Measurements from ENCODE around the gene GABRB3. TPM values are rescaled to one million over a fixed set of nuclear protein-coding genes. Genes with fewer than 3 reads are reported as not detected.

Gene GABRB3
- polyA plus RNA-seq, 6 donors from 2014 or later: not detected

DNA sequence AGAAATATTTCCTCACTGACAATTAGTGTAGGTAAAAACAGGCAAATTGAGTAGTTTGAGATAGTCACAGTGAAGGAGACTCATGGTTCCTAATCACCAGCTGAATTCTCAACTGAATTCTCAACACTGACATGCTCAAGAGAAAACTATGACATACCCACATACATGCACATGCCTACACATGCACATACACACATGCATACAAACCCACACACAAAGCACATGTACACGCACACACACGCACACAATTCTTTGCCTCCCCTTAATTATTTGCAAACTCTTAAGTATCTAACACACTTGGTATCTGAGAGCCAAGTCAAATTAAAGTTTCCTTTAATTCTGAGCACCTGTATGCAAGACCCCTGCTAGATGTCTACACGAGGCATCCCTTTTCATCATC is 111.8 kb downstream of the GABRB3 start:
- Mint-ChIP-seq H3K27me3 (no peaks in the 10 kb centered on the region), H3K27ac (no peak overlapping the region), H3K4me3 (no peak overlapping the region), H3K36me3 (no peaks in the 10 kb centered on the region), H3K9me3 (peaks cover 0 to 13% (median 5%) of the 10 kb centered on the region in 7 donors), H3K4me1 (no peaks in the 10 kb centered on the region)
- no peak for DNase-seq
- no peak for ATAC-seq (ENCODE audit: low read depth in 2 of 2)

DNA sequence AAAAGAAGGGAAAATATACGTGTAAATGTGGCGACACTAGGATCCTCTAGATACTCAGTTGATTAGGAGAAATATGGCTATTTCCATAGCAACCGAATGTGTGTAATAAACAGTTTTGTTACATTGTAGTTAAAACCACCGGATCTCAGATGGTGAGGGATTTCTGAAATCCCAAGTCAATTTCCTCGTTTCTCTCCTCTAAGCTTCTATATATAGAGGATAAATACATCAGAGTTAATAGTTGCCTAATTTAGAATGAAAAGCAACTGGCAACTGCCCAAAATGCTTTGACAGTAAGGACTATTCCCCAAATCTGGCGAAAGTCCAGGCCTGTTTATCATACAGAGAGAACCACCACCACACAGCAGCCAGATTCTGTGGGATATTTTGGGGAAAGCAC is 112.6 kb downstream of the GABRB3 start:
- ATAC-seq (ENCODE audit: low read depth in 2 of 2) (no peak), DNase-seq (no peak)
- Mint-ChIP-seq H3K4me3 (no peak overlapping the region), H3K36me3 (no peaks in the 10 kb centered on the region), H3K4me1 (no peaks in the 10 kb centered on the region), H3K27me3 (no peaks in the 10 kb centered on the region), H3K27ac (no peak overlapping the region), H3K9me3 (peaks cover 0 to 13% (median 4%) of the 10 kb centered on the region in 7 donors)

DNA sequence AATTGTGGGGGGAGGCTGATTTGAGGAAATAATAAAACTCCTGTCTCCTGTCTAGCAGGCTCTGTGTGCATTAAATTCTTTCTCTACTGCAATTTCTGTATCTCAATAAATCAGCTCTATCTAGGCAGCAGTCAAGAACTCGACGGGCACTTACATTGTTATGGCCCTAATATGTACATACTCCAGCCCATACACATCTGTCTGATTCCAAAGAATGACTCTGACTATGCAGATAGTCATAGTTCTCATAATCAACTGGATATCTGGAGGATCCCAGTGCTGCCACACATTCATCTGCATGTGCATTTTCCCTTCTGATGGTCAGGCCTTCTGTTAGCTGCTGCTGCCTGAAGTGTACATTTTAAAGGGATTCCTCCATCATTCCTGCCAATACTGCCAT is 114.6 kb downstream of the GABRB3 start:
- DNase-seq (no peak), ATAC-seq (ENCODE audit: low read depth in 2 of 2) (no peak)
- no peaks in the 10 kb centered on the region for H3K27me3 Mint-ChIP-seq
- no peaks in the 10 kb centered on the region for H3K36me3 Mint-ChIP-seq
- no peaks in the 10 kb centered on the region for H3K4me1 Mint-ChIP-seq
- H3K9me3 Mint-ChIP-seq: peaks cover 0 to 15% (median 7%) of the 10 kb centered on the region in 7 donors
- no peak overlapping the region for H3K4me3 Mint-ChIP-seq
- H3K27ac Mint-ChIP-seq: no peak overlapping the region

DNA sequence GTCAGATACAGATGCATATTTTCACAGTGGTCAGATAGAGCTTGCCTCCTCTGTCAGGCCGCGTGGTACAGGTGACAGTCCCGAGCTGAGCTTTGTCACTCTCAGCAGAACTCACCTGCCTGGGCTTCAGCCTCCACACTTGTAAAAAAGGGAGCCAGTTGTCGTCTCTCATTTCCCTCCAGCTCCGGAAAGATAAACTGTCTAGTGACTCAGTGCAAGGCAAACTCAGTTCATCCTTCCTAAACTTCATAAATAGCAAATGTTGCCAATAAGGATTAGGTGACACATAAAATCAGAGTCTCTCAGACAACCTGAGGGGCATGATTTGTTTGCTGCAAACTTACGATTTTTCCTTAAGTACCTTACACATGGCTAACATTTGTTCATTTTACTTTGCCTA is 116.8 kb downstream of the GABRB3 start:
- ATAC-seq (ENCODE audit: low read depth in 2 of 2) (no peak), DNase-seq (no peak)
- H3K27me3 Mint-ChIP-seq: no peaks in the 10 kb centered on the region
- H3K4me3 Mint-ChIP-seq: no peak overlapping the region
- no peaks in the 10 kb centered on the region for H3K4me1 Mint-ChIP-seq
- H3K9me3 Mint-ChIP-seq: peaks cover 0 to 23% (median 8%) of the 10 kb centered on the region in 7 donors
- H3K27ac Mint-ChIP-seq: peak overlapping the region in 1 of 6 donors; percentile 20
- no peaks in the 10 kb centered on the region for H3K36me3 Mint-ChIP-seq

DNA sequence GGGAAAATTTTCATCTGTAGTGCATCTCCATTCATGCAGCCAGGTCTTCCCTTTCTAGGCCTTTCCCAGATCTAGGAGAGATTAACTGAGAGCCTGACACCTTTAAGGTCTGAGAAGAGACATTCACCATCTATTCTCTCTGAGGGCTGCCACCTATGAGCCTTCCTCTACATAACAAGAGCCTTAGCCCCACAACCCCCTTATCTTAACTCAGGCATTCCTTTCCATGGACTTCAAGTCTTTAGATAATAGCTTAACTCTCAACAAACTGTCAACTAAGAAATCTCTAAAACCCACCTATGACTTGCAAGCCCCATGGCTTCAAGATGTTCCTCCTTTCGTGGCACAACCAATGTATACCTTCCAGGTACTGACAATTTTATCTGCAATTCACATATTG is 121.0 kb downstream of the GABRB3 start:
- H3K4me3 Mint-ChIP-seq: no peak overlapping the region
- no peaks in the 10 kb centered on the region for H3K4me1 Mint-ChIP-seq
- peaks cover 7 to 40% (median 25%) of the 10 kb centered on the region in 7 donors for H3K9me3 Mint-ChIP-seq
- no peaks in the 10 kb centered on the region for H3K36me3 Mint-ChIP-seq
- ATAC-seq (ENCODE audit: low read depth in 2 of 2) (no peak), DNase-seq (no peak)
- H3K27me3 Mint-ChIP-seq: no peaks in the 10 kb centered on the region
- H3K27ac Mint-ChIP-seq: no peak overlapping the region

DNA sequence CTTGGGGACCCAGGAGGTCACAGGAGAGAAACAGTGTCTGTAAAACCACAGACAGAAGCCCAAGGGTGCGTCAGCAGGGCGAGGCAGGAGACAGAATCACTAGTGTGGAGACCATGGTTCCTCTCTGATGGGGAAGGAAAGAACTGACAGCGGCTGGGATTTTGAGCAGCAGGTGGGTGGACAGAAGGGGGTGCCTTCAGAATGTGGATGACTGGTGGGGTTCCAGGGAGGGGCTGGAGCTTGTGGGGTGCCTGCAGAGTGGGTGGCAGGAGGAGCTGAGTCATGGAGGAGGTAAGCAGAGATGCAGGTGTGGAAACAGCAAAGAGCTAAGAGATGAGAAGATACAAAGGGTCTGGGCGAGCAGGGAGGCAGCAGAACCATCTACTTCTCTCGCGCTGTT is 124.2 kb downstream of the GABRB3 start:
- Mint-ChIP-seq H3K9me3 (peaks cover 8 to 45% (median 27%) of the 10 kb centered on the region in 7 donors), H3K36me3 (no peaks in the 10 kb centered on the region), H3K27me3 (no peaks in the 10 kb centered on the region)

DNA sequence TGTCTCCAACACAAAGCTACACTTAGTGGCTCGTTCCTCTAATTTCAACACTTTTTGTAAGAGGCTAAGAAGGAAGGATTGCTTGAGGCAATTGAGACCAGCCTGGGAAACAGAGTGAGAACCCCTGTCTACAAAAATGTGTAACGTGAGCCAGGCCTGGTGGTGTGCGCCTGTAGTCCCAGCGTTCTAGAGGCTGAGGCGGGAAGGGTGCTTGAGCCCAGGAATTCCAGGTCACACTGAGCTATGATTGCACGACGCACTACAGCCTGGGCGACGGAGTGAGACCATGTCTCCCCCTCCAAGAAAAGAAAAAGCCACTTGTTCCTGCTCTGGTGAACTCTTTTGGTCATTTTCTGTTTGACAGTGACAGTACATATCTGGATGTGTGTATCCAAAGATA is 127.9 kb downstream of the GABRB3 start:
- no peak overlapping the region for H3K4me3 Mint-ChIP-seq
- peaks cover 6 to 34% (median 18%) of the 10 kb centered on the region in 7 donors for H3K9me3 Mint-ChIP-seq
- no peaks in the 10 kb centered on the region for H3K4me1 Mint-ChIP-seq
- no peaks in the 10 kb centered on the region for H3K36me3 Mint-ChIP-seq
- ATAC-seq (ENCODE audit: low read depth in 2 of 2) (no peak), DNase-seq (no peak)
- no peaks in the 10 kb centered on the region for H3K27me3 Mint-ChIP-seq
- no peak overlapping the region for H3K27ac Mint-ChIP-seq

More for the DNA sequence above, 124.2 kb downstream of the GABRB3 start:
- Mint-ChIP-seq H3K4me3 (no peak overlapping the region), H3K27ac (no peak overlapping the region), H3K4me1 (no peaks in the 10 kb centered on the region)
- ATAC-seq (ENCODE audit: low read depth in 2 of 2) (no peak), DNase-seq (no peak)

DNA sequence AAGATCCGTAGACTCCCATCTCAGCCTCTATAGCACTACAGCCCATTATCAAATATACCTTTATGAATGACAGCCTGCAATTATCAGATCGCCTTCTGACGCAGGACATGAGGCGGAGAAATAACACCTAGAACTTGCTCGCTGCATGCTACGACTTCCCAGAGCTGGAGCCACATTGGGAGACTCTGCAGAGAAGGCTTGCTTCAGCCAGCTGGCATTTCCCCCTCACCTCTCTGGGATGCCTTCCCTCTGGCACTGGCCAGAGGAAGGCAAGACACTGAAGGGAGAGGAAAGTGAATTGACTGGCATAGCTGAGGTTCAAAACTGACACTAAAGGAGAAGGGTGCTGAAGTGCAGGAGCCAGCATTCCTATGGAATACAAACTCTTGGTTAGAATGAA is 131.7 kb downstream of the GABRB3 start:
- ATAC-seq (ENCODE audit: low read depth in 2 of 2) (no peak), DNase-seq (no peak)
- Mint-ChIP-seq H3K9me3 (peaks cover 5 to 17% (median 12%) of the 10 kb centered on the region in 7 donors), H3K27ac (no peak overlapping the region), H3K4me3 (no peak overlapping the region), H3K4me1 (no peaks in the 10 kb centered on the region), H3K27me3 (no peaks in the 10 kb centered on the region), H3K36me3 (no peaks in the 10 kb centered on the region)

DNA sequence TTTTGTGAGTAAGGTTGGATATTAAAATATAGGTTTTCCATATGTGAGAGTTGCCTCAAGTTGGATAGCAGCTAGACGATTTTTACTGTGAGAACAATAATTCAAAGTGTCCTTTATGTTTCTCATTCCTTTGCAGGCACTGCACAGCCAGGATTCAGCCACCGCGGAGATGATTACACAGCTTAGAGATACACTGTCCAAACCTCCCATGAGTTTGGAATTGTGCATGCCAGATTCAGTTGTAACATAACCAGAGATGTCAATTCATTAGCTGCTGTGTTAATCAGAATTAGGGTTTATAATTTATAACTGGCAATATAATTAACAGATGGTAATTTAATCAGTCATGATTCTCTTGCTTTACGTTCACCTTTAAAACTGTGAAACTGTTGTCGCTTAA is 132.3 kb downstream of the GABRB3 start:
- Mint-ChIP-seq H3K4me1 (no peaks in the 10 kb centered on the region), H3K27me3 (no peaks in the 10 kb centered on the region), H3K36me3 (no peaks in the 10 kb centered on the region), H3K9me3 (peaks cover 5 to 19% (median 13%) of the 10 kb centered on the region in 7 donors), H3K4me3 (no peak overlapping the region), H3K27ac (no peak overlapping the region)
- DNase-seq (no peak), ATAC-seq (ENCODE audit: low read depth in 2 of 2) (no peak)

DNA sequence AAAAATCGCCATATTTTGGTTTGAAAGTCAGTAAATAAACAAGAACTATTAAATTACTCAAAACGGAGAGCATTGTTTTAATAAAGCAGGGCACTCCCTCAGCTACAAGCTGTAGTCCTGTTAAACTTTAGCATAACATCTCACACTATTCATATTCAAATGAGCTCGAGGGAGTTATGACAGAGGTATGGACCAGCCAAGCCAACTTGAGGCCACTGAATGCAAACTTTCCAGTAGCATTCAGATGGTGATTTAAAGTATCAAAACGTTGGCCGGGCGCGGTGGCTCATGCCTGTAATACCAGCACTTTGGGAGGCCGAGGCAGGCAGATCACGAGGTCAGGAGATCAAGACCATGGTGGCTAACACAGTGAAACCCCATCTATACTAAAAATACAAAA is 132.9 kb downstream of the GABRB3 start:
- DNase-seq (no peak), ATAC-seq (ENCODE audit: low read depth in 2 of 2) (no peak)
- Mint-ChIP-seq H3K36me3 (no peaks in the 10 kb centered on the region), H3K27ac (no peak overlapping the region), H3K4me1 (no peaks in the 10 kb centered on the region), H3K4me3 (no peak overlapping the region), H3K27me3 (no peaks in the 10 kb centered on the region), H3K9me3 (peaks cover 5 to 21% (median 13%) of the 10 kb centered on the region in 7 donors)

DNA sequence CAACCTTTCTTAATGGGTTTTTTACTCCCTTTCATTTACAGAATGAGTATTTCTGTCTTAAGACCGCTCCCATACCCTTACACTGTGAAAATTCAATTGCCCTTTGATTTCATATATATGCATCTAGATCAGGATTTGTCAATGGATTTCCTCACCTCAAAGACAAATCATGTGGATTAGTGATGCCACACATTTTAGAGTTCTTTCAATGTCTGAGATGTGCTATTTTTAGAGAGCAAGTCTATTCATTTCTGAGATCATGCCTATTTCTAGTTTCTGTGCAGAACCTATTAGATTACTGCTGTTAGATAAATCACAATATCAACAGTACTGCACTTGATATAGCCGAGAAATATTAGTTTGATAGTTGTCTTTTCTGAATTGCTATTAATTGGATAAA is 137.3 kb downstream of the GABRB3 start:
- Mint-ChIP-seq H3K4me3 (no peak overlapping the region), H3K9me3 (peaks cover 4 to 18% (median 11%) of the 10 kb centered on the region in 7 donors), H3K36me3 (no peaks in the 10 kb centered on the region), H3K4me1 (no peaks in the 10 kb centered on the region), H3K27ac (no peak overlapping the region), H3K27me3 (no peaks in the 10 kb centered on the region)
- DNase-seq (no peak), ATAC-seq (ENCODE audit: low read depth in 2 of 2) (no peak)

DNA sequence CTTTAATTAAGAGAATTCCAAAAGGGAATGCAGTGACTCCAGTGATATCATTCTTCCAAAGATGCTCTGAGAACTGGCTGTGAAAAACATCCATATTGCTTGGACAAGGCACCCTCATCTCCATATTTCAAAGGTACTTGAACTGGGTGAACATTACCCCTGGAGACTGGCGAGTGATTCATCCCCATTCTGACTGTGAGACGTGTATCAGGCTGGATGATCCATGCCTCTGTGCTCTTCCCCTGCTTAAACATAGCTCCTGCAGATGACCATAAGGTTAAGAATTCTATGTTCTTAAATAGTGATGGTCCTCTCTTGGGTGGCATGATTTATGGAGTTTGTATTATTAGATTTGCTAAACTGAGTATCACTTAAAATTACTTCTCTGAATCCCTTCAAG is 137.8 kb downstream of the GABRB3 start:
- Mint-ChIP-seq H3K36me3 (no peaks in the 10 kb centered on the region), H3K9me3 (peaks cover 4 to 18% (median 11%) of the 10 kb centered on the region in 7 donors), H3K4me3 (no peak overlapping the region), H3K4me1 (no peaks in the 10 kb centered on the region), H3K27me3 (no peaks in the 10 kb centered on the region), H3K27ac (no peak overlapping the region)
- DNase-seq: no peak
- ATAC-seq (ENCODE audit: low read depth in 2 of 2): no peak

DNA sequence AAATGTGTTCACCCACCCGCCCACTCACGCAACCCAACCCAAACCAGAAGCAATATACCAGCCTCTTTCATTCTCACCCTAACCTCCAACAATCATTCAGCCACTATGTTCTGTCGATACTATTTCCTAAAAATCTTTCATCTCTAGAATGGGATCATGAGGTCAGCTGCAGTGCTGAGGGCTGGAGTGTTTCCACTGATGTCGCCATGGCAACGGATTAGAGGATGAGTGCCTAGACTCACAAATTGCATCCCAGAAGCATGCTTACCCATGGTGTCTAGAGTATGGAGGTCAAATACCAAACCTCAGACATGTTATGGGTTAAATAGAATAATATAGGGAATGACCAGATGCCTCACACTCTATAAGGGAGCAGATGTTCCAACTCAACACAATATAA is 138.5 kb downstream of the GABRB3 start:
- no peak for DNase-seq
- no peak overlapping the region for H3K4me3 Mint-ChIP-seq
- H3K9me3 Mint-ChIP-seq: peaks cover 4 to 18% (median 11%) of the 10 kb centered on the region in 7 donors
- no peaks in the 10 kb centered on the region for H3K27me3 Mint-ChIP-seq
- no peak for ATAC-seq (ENCODE audit: low read depth in 2 of 2)
- no peaks in the 10 kb centered on the region for H3K4me1 Mint-ChIP-seq
- H3K27ac Mint-ChIP-seq: no peak overlapping the region
- no peaks in the 10 kb centered on the region for H3K36me3 Mint-ChIP-seq

DNA sequence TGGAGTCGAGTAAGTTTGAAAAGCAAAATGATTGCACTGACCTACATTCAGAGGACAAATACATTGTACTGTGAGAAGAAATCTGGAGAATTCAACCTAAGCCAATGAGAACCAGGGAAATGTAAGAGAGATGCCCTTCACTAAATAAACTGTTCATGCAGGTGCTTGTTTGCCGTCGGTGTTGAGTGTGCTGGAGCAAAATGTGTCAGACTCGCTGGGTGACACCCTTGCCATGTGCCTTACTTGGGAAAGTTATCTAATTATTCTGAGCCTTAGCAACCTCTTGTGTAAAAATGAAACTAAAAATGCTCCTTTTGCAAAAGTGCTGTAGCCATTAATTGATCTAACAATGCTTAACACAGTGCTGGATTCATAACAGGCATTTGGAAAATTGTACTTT is 140.4 kb downstream of the GABRB3 start:
- no peaks in the 10 kb centered on the region for H3K4me1 Mint-ChIP-seq
- no peaks in the 10 kb centered on the region for H3K27me3 Mint-ChIP-seq
- no peaks in the 10 kb centered on the region for H3K36me3 Mint-ChIP-seq
- ATAC-seq (ENCODE audit: low read depth in 2 of 2) (no peak), DNase-seq (no peak)
- no peak overlapping the region for H3K4me3 Mint-ChIP-seq
- peaks cover 3 to 22% (median 11%) of the 10 kb centered on the region in 7 donors for H3K9me3 Mint-ChIP-seq
- H3K27ac Mint-ChIP-seq: no peak overlapping the region

DNA sequence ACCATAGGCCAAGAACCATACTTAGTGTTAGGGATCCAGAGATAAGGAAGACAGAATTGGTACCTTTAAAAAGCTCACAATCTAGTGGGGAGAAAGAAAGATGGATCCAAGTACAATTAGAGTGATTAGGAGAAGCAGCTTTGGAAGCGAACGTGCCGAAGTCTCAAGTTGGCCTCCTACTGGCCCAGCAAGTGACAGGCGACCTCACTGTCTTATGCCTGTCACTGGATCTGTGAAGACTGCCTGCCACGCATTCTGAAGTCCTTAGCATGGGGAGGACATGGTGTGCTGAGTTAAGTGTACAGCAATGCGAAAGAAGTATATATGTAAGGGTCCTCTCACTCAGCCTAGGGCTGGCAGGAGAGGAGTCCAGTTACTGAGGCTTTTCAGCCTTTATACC is 141.0 kb downstream of the GABRB3 start:
- no peaks in the 10 kb centered on the region for H3K27me3 Mint-ChIP-seq
- peaks cover 6 to 25% (median 14%) of the 10 kb centered on the region in 7 donors for H3K9me3 Mint-ChIP-seq
- DNase-seq (no peak), ATAC-seq (ENCODE audit: low read depth in 2 of 2) (no peak)
- no peak overlapping the region for H3K27ac Mint-ChIP-seq
- no peak overlapping the region for H3K4me3 Mint-ChIP-seq
- no peaks in the 10 kb centered on the region for H3K36me3 Mint-ChIP-seq
- no peaks in the 10 kb centered on the region for H3K4me1 Mint-ChIP-seq

All from naive B cell (primary cell).